Measurements from ENCODE around the gene NTM.

Gene NTM

GRCh38 chr11:131616481-131617140, 246.2 kb downstream of the NTM start:
- DNase-seq (ENCODE audit: low read depth, low spot score), result no peak
- H3K4me3 ChIP-seq (ENCODE audit: low read depth, low read length), result no peak overlapping the region
- in situ Hi-C loops (cut with HindIII; ENCODE audit: low sequenced_read_pairs), result no loop called here
- TF ChIP-seq CTCF (IDR thresholded peaks at IDR 0.05; ENCODE audit: low read depth, low read length), result no peak

- H3K4me3 ChIP-seq (ENCODE audit: low read depth, low read length), result no peak overlapping the region
- DNase-seq (ENCODE audit: low read depth, low spot score), result no peak
- in situ Hi-C loops (cut with HindIII; ENCODE audit: low sequenced_read_pairs), result no loop called here
- TF ChIP-seq CTCF (IDR thresholded peaks at IDR 0.05; ENCODE audit: low read depth, low read length), result no peak
Measured at GRCh38 chr11:131618201-131618600, 247.8 kb downstream of the NTM start.

GRCh38 chr11:131622193-131622592, 251.8 kb downstream of the NTM start:
- TF ChIP-seq CTCF (IDR thresholded peaks at IDR 0.05; ENCODE audit: low read depth, low read length), result no peak
- no peak for DNase-seq (ENCODE audit: low read depth, low spot score)
- H3K4me3 ChIP-seq (ENCODE audit: low read depth, low read length), result no peak overlapping the region
- in situ Hi-C loops (cut with HindIII; ENCODE audit: low sequenced_read_pairs), result no loop called here

- no peak overlapping the region for H3K4me3 ChIP-seq (ENCODE audit: low read depth, low read length)
- in situ Hi-C loops (cut with HindIII; ENCODE audit: low sequenced_read_pairs), result no loop called here
- TF ChIP-seq CTCF (IDR thresholded peaks at IDR 0.05; ENCODE audit: low read depth, low read length), result no peak
- peak; percentile 32 for DNase-seq (ENCODE audit: low read depth, low spot score)
Measured at GRCh38 chr11:131624531-131624930, 254.1 kb downstream of the NTM start.

- no peak overlapping the region for H3K4me3 ChIP-seq (ENCODE audit: low read depth, low read length)
- in situ Hi-C loops (cut with HindIII; ENCODE audit: low sequenced_read_pairs), result no loop called here
- no peak for DNase-seq (ENCODE audit: low read depth, low spot score)
- TF ChIP-seq CTCF (IDR thresholded peaks at IDR 0.05; ENCODE audit: low read depth, low read length), result no peak
Measured at GRCh38 chr11:131626788-131627187, 256.4 kb downstream of the NTM start.

- no peak for DNase-seq (ENCODE audit: low read depth, low spot score)
- in situ Hi-C loops (cut with HindIII; ENCODE audit: low sequenced_read_pairs), result no loop called here
- TF ChIP-seq CTCF (IDR thresholded peaks at IDR 0.05; ENCODE audit: low read depth, low read length), result no peak
- no peak overlapping the region for H3K4me3 ChIP-seq (ENCODE audit: low read depth, low read length)
Measured at GRCh38 chr11:131628739-131629138, 258.3 kb downstream of the NTM start.

All from astrocyte of the spinal cord (primary cell).